HK-2 (cell line): ENCODE results near the gene CITED1.

Experiments used
- DNase-seq: peaks from one replicate; pipeline ENCODE4 v3.0.0-alpha.2; 2018; ENCODE audit not compliant: unreplicated experiment

Gene CITED1

DNA sequence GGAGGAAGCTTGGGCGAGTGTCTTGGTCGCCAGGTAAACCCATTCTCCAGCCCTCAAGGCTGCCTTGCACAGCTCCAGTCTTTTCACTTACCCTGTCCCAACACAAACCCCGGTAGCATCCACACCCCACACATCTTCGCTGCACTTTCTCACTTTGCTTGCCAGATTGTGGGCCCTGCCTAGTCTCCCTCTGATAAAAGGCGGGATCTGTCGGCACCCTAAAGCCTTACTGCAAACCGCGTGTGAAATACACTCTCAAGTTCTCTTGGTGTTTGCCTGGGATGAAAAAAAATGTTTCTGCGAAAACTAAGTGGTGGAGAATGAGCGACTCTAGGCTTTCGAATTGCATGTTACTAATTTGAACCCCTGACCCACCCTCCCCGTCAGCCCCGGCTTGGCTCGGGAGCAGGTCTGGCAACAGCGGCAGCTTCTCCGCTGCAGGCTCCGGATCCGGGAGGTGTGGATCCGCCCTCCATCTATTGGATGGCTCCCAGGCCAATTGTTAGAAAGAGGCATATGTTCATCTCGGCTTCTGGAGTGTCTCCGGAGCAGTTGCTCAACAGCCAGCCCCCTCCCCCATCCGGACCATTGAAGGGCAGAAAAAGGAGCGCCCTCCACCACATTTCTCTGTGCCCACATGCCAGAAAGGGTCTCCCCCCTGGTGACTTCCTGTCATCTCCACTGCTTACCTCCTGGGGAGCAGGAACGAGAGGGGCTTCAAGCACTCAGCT, 3.0 kb upstream of the CITED1 start:
- peak; percentile 23 for DNase-seq

DNA sequence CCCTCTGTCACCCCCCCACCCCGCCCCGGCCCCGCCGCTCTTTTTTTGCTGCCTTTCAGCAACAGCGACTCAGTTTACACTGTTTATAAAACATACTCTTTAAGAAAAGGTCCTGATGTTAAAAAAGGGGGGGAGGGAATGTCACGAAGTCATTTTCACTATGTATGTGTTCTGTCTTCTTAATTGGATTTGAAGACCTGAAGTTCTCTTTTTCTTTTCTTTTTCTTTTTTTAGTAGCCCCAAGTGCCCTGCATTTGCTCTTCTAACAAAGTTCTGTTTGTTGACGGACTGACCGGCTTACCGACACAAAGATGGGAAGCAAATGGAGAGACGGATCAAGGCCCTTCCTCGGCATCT, 2.5 kb upstream of the CITED1 start:
- no peak for DNase-seq

DNA sequence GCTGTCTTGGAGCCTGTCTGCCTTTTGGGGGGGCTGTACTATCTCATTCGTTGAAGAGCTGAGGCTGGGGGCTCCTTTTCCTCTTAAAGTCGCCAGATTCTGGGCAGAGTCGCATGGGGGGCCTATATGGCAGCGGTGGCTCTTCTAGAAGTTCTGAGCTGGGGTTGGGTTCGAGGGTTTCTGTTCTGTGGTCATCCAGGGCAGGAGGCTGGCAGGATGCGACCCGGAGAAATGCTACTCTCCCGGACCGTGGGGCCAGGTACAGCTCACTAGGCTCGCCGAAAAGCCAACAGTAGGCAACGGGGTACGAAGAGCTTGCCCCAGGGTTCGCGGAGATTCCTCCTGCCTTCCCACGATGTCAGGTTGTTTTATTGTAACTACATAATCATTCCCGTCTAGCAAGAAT, 1.9 kb upstream of the CITED1 start:
- no peak for DNase-seq

DNA sequence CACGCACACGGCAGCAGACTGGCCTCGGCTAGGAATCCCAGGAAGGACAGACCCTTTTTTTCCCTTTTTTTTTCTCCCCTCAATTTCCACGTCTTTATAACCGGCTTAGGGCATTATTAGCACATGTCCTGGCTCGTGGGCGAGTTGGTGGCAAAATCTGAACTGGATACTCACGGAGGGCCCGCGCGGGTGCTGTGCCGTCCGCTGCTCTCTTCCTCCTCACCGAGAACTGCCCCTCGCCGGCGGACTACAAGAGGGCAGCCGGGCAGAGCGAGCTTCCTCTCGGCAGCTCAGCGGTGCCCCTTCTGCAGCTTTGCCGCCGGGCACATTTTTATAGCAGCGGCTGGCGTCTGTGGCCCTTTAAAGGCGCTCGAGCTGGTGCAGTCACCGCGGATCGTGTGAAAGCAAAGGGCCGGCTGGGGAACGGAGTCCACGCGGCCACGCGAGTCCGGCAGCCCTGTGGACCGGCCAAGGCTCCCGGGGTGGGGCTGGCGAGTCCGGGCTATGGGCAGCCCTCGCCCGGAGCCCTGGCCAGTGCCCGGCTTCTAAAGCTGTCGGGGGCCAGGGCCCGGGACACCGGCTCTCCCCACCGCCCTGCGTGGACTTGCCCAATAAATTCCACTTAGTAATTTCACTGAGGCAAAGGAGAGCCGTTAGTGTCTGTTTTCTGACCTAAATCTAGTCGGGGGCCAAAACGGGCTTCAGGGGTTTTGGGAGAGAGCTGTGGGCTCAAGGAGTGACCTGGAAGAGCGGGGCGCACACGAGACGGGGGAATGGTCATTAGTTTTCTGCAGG, 1.3 kb upstream of the CITED1 start:
- DNase-seq, result peak; percentile 57

DNA sequence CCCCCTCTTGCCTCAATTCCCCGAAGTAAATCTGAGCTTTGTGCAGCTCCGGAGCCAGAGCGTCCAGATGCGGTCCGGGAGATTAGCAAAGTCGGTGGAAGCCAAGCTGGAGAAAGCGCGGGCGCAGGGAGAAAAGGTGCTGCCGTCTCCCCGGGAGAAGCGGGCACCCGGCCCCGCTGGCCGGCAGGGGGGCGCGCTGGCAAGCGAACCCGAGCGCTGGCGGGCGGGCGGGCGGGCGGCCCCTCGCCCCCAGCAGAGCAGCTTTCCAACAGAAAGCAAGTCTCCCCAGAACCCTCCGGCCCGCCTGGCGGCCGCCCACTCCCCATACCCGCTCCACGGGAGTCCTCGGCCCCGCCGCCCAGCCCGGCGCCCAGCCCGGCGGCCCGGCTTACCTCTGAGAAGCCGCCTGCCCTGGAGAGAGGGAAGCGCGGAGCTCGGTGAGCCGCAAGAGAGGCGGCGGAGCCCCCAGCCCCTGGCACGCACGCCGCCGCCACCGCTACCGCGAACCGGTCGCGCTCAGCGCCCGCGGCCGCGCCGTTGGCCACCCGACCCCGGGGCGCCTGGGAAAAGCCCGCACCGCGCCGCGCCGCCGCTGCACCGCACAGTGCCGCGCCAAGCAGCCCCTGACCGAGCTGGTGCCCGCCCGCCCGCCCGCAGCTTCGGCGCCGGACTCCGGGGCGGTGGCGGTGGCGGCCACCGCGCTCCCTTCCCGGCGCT, 529 bp upstream of the CITED1 start:
- DNase-seq, result peak; percentile 10

DNA sequence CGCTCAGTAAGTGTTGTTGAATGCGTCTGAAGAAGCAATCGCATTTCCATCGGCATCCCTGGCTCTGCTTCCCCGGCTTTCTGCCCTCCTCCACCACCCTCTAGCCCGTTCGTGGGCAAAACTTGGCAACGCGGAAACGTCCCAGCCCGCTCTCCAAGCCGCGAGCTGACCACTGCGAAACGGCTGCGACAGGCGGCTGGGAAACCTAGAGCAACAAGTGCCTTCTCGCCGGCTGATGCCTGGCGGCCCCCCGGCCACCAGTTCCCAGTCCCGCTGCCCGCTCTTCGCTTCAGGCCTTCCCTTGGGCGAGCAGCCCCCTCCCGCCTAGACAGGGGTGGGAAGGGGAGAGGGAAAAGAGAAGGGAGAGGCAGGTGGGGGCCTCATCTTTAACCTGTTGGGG, 837 bp downstream of the CITED1 start:
- peak; percentile 9 for DNase-seq

DNA sequence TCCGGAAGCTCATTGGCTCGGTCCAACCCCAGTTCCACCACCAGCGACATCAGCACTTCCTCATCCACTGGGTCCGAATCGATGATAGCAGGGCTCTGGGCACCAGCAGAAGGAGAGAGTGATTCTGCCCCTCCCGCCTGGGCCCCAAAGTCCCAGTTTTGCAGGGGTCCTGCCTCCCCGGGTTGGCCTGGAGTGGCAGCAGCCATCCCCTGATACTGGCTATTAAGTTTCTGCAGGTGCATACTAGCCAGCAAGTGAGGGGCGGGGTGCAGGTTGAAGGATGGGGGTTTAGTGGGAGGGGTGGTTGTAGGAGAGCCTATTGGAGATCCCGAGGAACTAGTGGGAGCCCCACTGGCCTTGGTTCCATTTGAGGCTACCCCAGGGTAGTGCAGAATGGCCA, 3.9 kb downstream of the CITED1 start:
- DNase-seq, result no peak

DNA sequence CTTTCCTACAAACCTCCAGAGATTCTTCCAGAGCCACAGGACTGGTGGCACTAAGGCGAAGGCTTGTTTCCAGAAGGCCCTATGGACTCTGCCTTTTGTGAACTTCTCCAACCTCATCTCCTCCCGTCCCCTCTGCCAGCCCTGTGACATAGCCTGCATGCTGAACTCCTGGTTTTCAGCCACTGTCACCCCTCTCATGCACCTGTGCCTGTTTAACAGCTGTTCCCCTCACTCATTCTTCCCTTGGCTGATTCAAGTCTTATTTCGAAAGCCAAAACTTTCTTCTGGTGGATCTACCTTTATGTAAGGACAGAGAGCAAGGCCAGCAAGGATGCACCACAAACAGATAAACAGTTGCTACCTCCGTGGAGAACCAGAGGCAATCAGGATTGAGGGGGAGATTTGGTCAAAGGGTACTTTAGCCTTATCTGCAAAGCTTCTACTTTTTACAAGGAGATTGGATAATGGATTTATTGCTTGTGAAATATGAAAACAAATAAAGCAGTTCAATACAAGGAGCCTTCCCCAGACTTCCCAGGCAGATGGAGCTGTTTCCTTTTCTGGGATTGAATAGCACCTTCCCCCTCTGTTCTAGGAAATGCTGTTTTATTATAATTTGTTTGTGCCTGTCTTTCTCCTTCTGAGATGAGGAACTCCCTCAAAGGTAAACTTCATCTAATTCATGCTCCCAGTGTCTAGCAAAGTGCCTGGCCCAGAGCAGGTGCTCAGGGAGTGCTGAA, 5.7 kb downstream of the CITED1 start:
- no peak for DNase-seq

DNA sequence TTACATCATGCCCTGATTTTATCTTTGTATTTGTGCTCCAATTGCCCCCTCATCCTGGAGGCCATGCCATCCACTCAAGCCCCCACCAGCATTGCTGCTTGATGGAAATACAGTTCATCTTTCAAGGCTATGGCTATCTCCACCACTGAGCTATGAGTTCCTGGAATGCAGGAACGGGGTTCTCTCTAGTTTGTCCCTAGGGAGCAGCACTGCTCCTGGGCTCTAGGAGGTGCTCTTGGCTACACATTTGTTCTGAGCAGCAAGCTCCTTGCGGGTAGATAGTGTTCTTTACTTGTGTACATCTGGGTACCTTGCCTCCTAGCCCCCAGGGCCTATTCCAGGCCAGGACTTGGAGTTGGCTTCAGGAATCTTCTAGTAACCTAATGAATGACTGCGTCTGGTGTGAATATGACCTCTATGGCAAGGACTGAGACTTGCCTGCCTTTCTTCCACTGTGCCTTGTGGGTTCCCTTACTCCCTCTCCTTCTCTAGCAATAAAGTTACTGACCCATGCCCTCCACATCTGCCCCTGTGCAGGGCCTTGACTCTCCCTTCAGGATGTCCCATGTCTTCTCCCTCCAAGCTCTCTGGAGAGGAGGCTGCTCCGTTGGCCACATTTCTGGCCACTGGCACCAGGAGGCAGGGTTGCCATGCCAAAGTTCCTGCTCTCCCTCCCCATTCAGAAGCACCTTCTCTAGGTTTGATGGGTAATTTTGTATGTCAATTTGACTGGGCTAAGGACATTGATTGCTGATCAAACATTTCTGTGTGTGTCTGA, 7.6 kb downstream of the CITED1 start:
- no peak for DNase-seq

DNA sequence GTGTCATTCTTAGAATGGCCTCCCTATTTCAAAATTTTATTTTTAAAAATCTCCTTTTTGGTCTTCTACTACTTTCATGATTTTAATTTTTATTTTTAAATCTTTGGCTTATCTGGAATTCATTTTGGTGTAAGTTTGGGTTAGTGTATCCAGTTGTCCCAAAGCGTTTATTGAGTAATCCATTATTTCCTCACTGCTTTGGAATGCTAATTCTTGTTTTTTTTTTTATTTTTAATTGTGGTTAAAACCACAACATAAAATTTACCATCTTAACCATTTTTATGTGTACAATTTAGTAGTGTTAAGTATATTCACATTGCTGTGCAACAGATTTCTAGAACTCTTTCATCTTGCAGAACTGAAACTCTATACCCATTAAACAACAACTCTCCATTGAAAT, 8.7 kb downstream of the CITED1 start:
- DNase-seq, result no peak

DNA sequence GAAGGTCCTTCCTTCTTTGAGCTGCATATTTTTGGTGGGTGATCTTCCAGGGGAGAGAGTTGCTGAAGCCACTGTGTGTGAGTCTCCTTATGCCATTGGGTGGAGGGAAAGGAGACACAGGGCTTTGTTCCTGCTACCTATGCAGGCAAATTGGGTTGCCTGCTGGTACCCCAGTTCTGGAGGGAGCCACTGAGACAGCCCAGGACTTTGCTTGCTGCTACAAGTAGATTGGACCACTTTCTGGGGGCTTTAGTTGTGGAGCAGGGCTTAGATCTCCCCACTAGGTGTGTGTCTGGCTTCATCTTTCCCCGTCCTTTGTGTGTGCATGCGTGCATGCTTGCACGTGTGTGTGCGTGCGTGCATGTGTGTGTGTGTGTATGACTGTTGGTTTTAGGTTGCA, 10.0 kb downstream of the CITED1 start:
- DNase-seq, result no peak

DNA sequence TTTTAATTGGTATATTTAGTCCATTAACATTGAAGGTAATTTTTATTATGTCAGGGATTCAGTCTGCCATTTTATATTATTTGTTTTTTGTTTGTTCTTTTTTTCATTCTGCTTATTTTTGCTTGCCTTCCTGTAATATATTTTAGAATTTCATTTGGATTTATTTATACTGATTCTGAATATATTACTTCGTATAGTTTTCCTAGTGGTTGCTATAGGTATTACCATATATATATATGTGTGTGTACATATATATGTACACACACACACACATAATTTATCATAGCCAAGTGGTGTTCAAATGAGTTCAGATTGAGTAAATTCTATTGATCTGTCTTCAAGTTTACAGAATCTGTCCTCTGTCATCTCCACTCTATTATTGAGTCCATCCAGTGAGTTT, 11.2 kb downstream of the CITED1 start:
- no peak for DNase-seq

DNA sequence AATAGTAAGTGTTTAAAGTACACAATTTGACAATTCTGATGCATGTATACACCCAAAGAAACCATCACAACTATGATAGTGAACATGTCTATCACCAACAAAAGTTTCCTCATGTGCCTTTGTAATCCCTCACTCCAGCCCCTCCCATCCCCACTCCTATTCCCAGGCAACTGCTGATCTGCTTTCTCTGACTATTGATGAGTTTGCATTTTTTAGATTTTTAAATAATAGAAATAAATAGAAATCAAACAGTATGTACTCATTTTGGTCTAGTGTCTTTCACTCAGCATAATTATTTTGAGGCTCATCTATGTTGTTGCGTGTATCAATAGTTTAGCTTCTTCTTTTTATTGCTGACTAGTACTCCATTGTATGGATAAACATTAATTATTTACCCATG, 23.4 kb downstream of the CITED1 start:
- no peak for DNase-seq

DNA sequence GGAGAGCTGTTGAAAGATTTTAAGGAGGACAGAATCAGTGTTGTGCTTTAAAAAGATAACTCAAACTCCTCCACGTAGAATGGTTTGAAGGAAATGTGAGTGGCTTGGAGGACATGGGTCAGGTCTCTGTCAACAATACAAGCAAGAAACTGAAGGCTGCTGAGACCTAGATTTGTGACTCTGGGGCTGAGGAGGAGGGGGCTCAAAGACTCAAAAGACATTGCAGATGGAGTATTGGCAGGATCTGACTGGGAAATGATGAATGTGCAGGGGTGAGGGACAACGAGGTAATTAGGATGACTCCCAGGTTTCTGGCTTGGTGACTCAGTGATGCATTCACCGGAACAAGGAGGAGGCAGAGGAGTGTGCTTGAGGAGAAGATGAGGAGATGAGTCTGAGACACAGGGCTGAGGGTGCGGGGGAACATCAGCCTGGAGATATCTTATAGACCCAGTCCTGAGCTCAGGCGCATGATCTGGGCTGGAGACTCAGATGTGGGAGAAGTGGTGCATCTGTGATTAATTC, 25.3 kb downstream of the CITED1 start:
- no peak for DNase-seq

DNA sequence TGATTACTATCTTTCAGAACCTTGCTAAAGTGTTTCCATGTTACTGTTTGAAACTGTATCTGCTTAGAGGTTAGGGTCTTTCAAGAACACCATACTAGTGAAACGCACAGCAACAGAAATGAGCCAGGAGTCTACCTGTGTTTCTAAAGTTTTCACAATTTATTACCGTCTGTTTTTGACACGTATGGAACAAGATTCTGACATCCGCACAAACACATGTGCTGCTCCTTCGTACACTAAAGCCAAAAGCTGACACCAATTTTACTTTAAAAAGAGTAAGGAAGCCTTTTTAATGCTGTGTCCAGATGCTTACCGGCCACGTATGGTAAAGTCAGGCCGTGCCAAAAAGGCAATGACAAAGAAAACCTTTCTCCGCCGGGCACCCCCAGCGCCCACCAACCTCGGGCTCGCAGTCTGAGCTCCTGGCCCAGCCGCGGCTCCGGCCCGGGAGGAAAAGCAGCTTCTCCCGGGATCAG, 29.2 kb downstream of the CITED1 start:
- DNase-seq, result no peak

DNA sequence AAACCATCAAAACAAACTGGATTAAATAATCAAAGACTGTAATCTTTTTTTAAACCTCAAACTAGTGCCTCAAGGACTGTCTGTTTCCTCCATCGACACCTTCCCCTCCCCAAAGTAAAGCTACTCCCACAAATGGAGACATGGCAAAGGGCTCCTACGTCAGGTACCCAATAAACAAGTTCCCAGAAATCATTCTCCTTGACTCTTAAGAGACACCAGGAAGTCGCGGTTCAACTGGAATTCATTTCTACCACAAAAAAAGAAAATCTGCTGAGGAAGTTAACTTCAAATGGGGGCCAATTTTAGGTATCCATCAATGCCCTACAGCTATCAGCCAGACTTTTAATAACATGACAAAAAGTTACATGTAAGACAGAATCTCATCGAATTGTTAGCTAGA, 31.2 kb downstream of the CITED1 start:
- DNase-seq, result no peak

DNA sequence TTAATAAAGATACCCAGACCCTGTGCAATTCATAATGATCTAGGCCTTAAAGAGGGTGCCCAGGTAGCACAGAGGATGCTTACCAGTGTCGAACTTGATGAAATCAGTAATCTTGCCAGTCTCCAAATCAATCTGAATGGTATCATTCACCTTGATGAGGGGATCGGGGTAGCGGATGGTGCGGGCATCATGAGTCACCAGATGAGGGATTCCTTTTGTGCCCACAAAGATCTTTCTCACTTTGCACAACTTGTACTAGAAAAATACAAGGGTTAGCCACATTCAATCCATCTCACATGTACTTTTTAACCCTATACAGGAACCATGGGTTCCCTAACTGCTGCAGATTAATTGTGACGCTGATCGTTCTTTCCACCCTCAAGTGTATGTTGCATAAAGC, 32.0 kb downstream of the CITED1 start:
- no peak for DNase-seq

DNA sequence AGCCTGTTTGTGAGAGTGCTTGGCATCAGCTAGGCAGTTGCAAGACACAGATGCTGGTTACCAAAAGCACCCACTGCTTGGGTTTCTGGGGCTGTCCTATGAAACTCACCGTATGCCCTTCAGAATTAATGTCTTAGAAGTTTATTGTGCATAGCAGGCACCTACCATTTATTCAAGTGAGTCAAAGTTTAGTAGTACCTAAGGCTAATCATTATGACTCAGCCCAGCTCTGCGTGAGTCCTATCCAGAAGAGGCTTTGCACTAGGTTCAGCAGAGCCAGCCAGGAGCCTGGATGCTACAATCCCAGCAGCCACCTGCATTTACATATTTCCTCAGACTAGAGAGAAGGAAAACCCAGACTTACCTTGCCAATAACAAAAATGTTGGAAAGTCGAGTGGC, 32.8 kb downstream of the CITED1 start:
- no peak for DNase-seq

DNA sequence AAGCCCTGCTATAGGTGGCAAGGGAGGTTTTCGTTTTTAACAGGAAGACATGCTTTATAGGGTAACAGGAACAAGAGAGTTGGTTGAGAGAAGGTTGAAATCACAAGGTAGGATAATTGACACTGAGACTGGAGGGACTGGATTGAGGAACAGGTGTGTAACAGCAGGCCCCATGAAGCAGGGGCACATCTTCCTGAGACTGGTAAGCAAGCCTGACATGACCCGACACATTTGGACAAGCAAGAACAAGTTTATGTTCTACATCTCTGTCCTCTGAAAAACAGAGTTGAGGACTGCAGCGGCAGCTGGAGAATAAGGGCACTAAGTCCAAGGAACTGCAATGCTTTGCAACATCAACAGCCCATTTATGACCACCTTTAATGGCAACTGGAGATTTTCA, 33.9 kb downstream of the CITED1 start:
- DNase-seq, result no peak

DNA sequence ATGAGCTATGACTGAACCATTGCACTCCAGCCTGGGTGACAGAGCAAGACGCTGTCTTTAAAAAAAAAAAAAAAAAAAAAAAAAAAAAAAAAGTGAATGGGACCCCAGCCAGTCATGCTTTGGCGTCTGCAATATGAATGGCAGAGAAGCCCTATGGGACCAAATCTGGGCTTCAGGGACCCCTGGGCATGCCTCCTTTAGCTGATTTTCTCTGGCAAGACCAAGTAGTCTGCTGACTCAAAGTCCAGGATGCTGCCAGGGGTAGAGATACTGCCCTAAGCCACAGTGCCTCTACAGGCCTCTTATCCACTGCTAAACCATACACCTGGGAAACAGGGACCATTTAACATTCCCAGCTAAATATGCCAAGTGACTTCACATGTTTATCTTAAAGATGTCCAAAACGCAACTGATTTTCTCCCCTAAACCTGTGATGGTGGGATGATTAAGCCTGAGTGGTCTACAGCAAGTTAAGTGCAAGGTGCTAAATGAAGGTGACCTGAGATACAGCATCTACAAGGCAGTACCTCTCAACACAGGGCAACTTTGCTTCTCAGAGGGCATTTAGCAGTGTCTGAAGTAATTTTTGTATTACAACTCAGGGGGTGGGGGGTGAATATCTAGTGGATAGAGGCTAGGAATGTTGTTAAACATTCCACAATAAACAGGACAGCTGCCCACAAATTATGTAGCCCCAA, 34.5 kb downstream of the CITED1 start:
- DNase-seq, result no peak
